ENCODE measurements around the gene NEU2. TPM values are rescaled to one million over a fixed set of nuclear protein-coding genes. Genes with fewer than 3 reads are reported as not detected.
"Not testable (repeated sequence)": the region's sequence is repeated elsewhere in the genome, so short reads cannot be mapped to it uniquely, and the experiment has no call there.

NEU2 gene
- total RNA-seq, 5 donors from 2014 or later (not counting 1 experiment from before 2014, with no cell fraction given) = not detected

DNA sequence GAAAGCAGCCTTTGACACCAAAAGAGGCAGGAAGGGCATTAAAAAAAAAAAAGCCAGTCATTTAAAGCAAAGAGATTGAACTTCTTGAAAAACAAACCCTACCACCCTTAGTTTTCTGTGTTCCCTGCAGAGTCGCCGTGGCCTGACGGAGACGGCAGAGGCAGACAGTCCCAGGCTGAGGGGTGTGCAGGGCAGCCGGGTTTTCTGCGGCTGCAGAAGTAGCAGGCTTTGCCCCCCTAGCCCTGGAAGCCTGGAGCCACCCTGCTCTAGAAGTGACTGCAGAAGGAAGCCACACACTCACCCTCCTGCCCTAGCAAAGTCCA is 30.4 kb downstream of the NEU2 start:
- Histone ChIP-seq H3K27me3 (replicated peaks in 1 of 2; ENCODE audit: control insufficient read depth in 2 of 2, extremely low read depth in 1 of 2, insufficient read depth in 2 of 2, low read length in 1 of 2) (no peaks in the 10 kb centered on the region), H3K27ac (ENCODE audit: low read length) (peak overlapping the region; percentile 98), H3K4me1 (ENCODE audit: control insufficient read depth in 1 of 2, extremely low read depth in 1 of 2, insufficient read depth in 2 of 2, low read length in 2 of 2) (peaks cover 19 to 84% of the 10 kb centered on the region in 2 experiments), H3K9me3 (no peaks in the 10 kb centered on the region), H3K4me3 (ENCODE audit: control insufficient read depth in 1 of 2, extremely low read depth in 1 of 2, low read length in 1 of 2) (peak overlapping the region; percentile 99), H3K36me3 (ENCODE audit: control insufficient read depth in 2 of 2, extremely low read depth in 1 of 2, insufficient read depth in 1 of 2, low read length in 1 of 2) (peaks cover 0 to 26% of the 10 kb centered on the region in 2 donors)
- 24% methylated on average over 6 of the region's 6 CpGs for WGBS (ENCODE audit: insufficient coverage)
- Mint-ChIP-seq H3K36me3 (peaks cover 14% of the 10 kb centered on the region), H3K4me3 (peak overlapping the region; percentile 95 to 97 (median 95)), H3K27ac (peak overlapping the region; percentile 94 to 96), H3K4me1 (peaks cover 64 to 71% (median 70%) of the 10 kb centered on the region in 3 donors), H3K9me3 (no peaks in the 10 kb centered on the region), H3K27me3 (no peaks in the 10 kb centered on the region)
- ATAC-seq (replicated peaks in 1 of 4) (peak in 3 of 4 experiments; percentile 7 to 21 (median 10)), DNase-seq (peak in 3 of 35 experiments; percentile 9 to 28 (median 21))
- ChIA-PET CTCF (no interaction called here), POLR2A (no interaction called here)

DNA sequence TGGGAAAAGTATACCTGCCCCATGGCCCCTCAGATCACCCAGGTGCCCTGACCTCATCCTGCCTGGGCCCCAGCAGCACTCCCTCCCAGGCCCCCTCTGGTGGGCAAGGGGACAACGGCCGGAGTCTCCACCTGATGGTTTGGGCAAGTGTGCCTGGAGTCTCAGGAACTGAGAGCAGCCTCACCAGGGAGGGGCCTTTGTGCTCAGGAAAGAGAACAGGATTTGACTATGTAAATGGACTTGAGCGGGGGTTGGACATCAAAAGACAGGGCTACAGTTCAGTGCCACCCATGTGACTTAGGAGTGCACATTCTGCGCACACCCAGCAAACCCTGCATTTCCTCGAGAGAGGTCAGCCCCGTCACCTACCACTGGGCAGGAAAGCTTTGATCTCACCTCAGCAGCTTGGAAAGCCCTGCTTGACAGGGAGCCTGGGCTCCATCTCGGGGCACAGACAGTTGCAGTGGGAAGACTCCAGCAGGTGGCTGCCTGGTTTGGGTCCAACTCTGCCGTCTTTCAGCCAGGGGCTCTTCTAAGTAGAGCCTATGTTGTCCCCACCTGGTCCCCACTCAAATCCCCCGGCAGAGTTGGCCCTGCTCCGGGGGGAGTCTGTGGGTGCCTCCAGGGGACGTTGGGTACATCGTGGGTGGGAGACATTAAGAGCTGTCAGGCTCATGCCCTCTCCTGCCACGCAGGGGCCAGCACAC is 30.9 kb downstream of the NEU2 start:
- H3K27ac ChIP-seq (ENCODE audit: low read length) = peak overlapping the region; percentile 98
- peaks cover 0 to 26% of the 10 kb centered on the region in 2 donors for H3K36me3 ChIP-seq (ENCODE audit: control insufficient read depth in 2 of 2, extremely low read depth in 1 of 2, insufficient read depth in 1 of 2, low read length in 1 of 2)
- no peaks in the 10 kb centered on the region for H3K9me3 Mint-ChIP-seq
- H3K4me1 Mint-ChIP-seq = peaks cover 67 to 72% (median 72%) of the 10 kb centered on the region in 3 donors
- WGBS (ENCODE audit: insufficient coverage) = 23% methylated on average over 12 of the region's 13 CpGs
- peaks cover 19 to 89% of the 10 kb centered on the region in 2 experiments for H3K4me1 ChIP-seq (ENCODE audit: control insufficient read depth in 1 of 2, extremely low read depth in 1 of 2, insufficient read depth in 2 of 2, low read length in 2 of 2)
- H3K9me3 ChIP-seq = no peaks in the 10 kb centered on the region
- H3K4me3 Mint-ChIP-seq = peak overlapping the region; percentile 95 to 97 (median 95)
- peak overlapping the region; percentile 99 for H3K4me3 ChIP-seq (ENCODE audit: control insufficient read depth in 1 of 2, extremely low read depth in 1 of 2, low read length in 1 of 2)
- ATAC-seq (replicated peaks in 1 of 4) (peak in 1 of 4 experiments; percentile 14), DNase-seq (peak in 1 of 35 experiments; percentile 47)
- CTCF ChIA-PET = no interaction called here
- peak overlapping the region; percentile 94 to 96 for H3K27ac Mint-ChIP-seq
- POLR2A ChIA-PET = no interaction called here
- H3K36me3 Mint-ChIP-seq = peaks cover 14% of the 10 kb centered on the region
- H3K27me3 Mint-ChIP-seq = no peaks in the 10 kb centered on the region
- H3K27me3 ChIP-seq (replicated peaks in 1 of 2; ENCODE audit: control insufficient read depth in 2 of 2, extremely low read depth in 1 of 2, insufficient read depth in 2 of 2, low read length in 1 of 2) = no peaks in the 10 kb centered on the region

DNA sequence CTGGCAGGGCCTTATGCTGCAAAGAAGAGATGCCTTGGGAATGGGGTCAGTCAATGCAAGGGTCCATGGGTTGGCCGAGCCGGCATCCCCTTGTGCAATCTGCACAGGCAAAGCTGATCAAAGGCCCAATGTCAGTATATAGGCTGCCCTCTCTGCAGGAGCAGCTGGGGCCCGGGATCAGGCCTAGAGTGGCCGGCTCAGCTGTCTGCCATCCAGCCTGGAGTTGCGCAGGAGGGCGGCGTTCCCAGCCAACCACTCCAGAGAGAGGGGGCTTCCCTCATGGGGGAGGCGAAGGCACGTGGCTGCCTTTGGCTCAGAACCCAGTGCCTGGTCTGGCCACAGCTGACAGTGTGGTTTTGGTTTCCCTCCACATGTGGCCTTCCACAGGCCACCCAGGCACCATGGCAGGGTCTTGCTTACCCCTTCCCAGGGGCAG is 31.5 kb downstream of the NEU2 start:
- Mint-ChIP-seq H3K36me3 (peaks cover 14% of the 10 kb centered on the region), H3K4me1 (peaks cover 70 to 78% (median 72%) of the 10 kb centered on the region in 3 donors), H3K27me3 (no peaks in the 10 kb centered on the region), H3K9me3 (no peaks in the 10 kb centered on the region), H3K4me3 (peak overlapping the region; percentile 95 to 97 (median 95)), H3K27ac (peak overlapping the region; percentile 94 to 96)
- ChIA-PET POLR2A (no interaction called here), CTCF (interaction anchor here in 1 of 2 donors (1.6 kb wide), 1 partner anchor 12 kb away, joined by 4 read pairs; no protein-coding TSS in a partner anchor)
- peak overlapping the region; percentile 98 for H3K27ac ChIP-seq (ENCODE audit: low read length)
- peaks cover 19 to 90% of the 10 kb centered on the region in 2 experiments for H3K4me1 ChIP-seq (ENCODE audit: control insufficient read depth in 1 of 2, extremely low read depth in 1 of 2, insufficient read depth in 2 of 2, low read length in 2 of 2)
- DNase-seq (no peak), ATAC-seq (replicated peaks in 1 of 4) (no peak)
- H3K4me3 ChIP-seq (ENCODE audit: control insufficient read depth in 1 of 2, extremely low read depth in 1 of 2, low read length in 1 of 2) = peak overlapping the region; percentile 99
- whole genome bisulfite sequencing (ENCODE audit: insufficient coverage) = 64% methylated on average over 9 of the region's 9 CpGs
- peaks cover 0 to 31% of the 10 kb centered on the region in 2 donors for H3K36me3 ChIP-seq (ENCODE audit: control insufficient read depth in 2 of 2, extremely low read depth in 1 of 2, insufficient read depth in 1 of 2, low read length in 1 of 2)
- H3K9me3 ChIP-seq = no peaks in the 10 kb centered on the region
- H3K27me3 ChIP-seq (replicated peaks in 1 of 2; ENCODE audit: control insufficient read depth in 2 of 2, extremely low read depth in 1 of 2, insufficient read depth in 2 of 2, low read length in 1 of 2) = no peaks in the 10 kb centered on the region

DNA sequence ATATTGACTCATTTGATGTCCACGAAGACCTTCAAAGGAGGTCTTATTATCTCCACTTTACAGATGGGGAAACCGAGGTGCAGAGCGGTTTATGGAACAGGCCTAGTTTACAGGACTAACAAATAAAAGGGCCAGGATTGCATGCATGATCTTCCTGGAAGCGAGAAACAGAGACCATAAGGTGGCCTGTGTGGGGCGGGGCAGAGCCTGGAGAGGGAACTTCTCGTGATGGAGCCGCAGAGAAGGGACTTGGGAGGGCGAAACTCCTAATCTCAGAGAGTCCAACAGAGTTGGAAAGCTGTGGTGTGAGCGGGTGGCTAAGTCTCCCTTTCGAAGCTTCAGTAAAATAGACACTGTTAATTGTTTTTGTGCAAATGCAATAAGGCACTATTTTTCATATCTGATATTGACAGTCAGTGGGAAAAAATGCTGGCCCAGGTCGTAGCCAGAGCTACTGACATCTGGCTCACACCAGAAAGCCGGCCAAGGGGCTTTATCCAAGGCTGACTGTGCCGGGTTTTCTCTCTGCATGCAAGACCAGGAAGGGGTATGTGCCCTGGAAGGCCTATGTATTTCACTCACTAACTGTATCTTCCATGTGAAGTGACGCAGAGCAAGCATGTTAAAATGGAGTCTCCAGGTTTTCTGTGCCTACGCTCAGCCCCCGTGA is 32.2 kb downstream of the NEU2 start:
- Mint-ChIP-seq H3K27ac (peak overlapping the region; percentile 71 to 96), H3K4me3 (peak overlapping the region; percentile 4 to 97 (median 37)), H3K27me3 (no peaks in the 10 kb centered on the region), H3K4me1 (peaks cover 74 to 83% (median 76%) of the 10 kb centered on the region in 3 donors), H3K36me3 (peaks cover 14% of the 10 kb centered on the region), H3K9me3 (no peaks in the 10 kb centered on the region)
- Histone ChIP-seq H3K4me1 (ENCODE audit: control insufficient read depth in 1 of 2, extremely low read depth in 1 of 2, insufficient read depth in 2 of 2, low read length in 2 of 2) (peaks cover 19 to 86% of the 10 kb centered on the region in 2 experiments), H3K27ac (ENCODE audit: low read length) (peak overlapping the region; percentile 98), H3K27me3 (replicated peaks in 1 of 2; ENCODE audit: control insufficient read depth in 2 of 2, extremely low read depth in 1 of 2, insufficient read depth in 2 of 2, low read length in 1 of 2) (no peaks in the 10 kb centered on the region), H3K4me3 (ENCODE audit: control insufficient read depth in 1 of 2, extremely low read depth in 1 of 2, low read length in 1 of 2) (peak overlapping the region in 1 of 2 donors; percentile 99), H3K36me3 (ENCODE audit: control insufficient read depth in 2 of 2, extremely low read depth in 1 of 2, insufficient read depth in 1 of 2, low read length in 1 of 2) (peaks cover 0 to 31% of the 10 kb centered on the region in 2 donors), H3K9me3 (no peaks in the 10 kb centered on the region)
- ATAC-seq (replicated peaks in 1 of 4) = no peak
- CTCF ChIA-PET = interaction anchor here in 1 of 2 donors (1.6 kb wide), 1 partner anchor 11 kb away, joined by 4 read pairs; no protein-coding TSS in a partner anchor
- 89% methylated on average over 6 of the region's 16 CpGs for WGBS (ENCODE audit: insufficient coverage)
- POLR2A ChIA-PET = interaction anchor here in 1 of 2 donors (0.6 to 0.7 kb wide), 2 partner anchors 9 to 273 kb away, joined by 4 read pairs; no protein-coding TSS in a partner anchor
- DNase-seq = no peak

DNA sequence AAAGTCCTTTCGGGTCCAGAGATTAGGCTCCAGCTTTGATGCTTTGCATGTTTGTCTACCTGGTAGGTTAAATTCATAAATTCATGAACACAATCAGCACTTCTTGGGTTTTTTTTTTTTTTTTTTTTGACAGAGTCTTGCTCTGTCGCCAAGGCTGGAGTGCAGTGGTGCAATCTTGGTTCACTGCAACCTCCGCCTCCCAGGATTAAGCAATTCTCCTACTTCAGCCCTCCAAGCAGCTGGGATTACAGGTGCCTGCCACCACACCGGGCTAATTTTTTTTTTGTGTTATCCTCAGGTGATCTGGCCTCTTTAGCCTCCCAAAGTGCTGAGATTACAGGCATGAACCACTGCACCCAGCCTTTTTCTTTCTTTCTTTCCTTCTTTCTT is 32.7 kb downstream of the NEU2 start:
- Histone ChIP-seq H3K4me1 (ENCODE audit: control insufficient read depth in 1 of 2, extremely low read depth in 1 of 2, insufficient read depth in 2 of 2, low read length in 2 of 2) (peaks cover 19 to 81% of the 10 kb centered on the region in 2 experiments), H3K36me3 (ENCODE audit: control insufficient read depth in 2 of 2, extremely low read depth in 1 of 2, insufficient read depth in 1 of 2, low read length in 1 of 2) (peaks cover 0 to 31% of the 10 kb centered on the region in 2 donors)
- not testable (repeated sequence) for H3K9me3 Mint-ChIP-seq; H3K4me3 ChIP-seq (ENCODE audit: control insufficient read depth in 1 of 2, extremely low read depth in 1 of 2, low read length in 1 of 2); H3K27me3 Mint-ChIP-seq; H3K9me3 ChIP-seq; H3K27me3 ChIP-seq (replicated peaks in 1 of 2; ENCODE audit: control insufficient read depth in 2 of 2, extremely low read depth in 1 of 2, insufficient read depth in 2 of 2, low read length in 1 of 2); ATAC-seq (replicated peaks in 1 of 4); DNase-seq; H3K27ac ChIP-seq (ENCODE audit: low read length)
- peaks cover 74 to 84% (median 76%) of the 10 kb centered on the region in 3 donors for H3K4me1 Mint-ChIP-seq
- POLR2A ChIA-PET = interaction anchor here in 1 of 2 donors (0.6 to 0.7 kb wide), 2 partner anchors 8 to 274 kb away, joined by 4 read pairs; no protein-coding TSS in a partner anchor
- peaks cover 14% of the 10 kb centered on the region for H3K36me3 Mint-ChIP-seq
- peak overlapping the region in 1 of 2 donors; percentile 96 for H3K27ac Mint-ChIP-seq
- CTCF ChIA-PET = interaction anchor here in 1 of 2 donors (1.6 kb wide), 1 partner anchor 11 kb away, joined by 4 read pairs; no protein-coding TSS in a partner anchor
- H3K4me3 Mint-ChIP-seq = peak overlapping the region in 2 of 3 donors; percentile 4 to 97
- 80% methylated on average over 1 of the region's 4 CpGs for WGBS (ENCODE audit: insufficient coverage)

DNA sequence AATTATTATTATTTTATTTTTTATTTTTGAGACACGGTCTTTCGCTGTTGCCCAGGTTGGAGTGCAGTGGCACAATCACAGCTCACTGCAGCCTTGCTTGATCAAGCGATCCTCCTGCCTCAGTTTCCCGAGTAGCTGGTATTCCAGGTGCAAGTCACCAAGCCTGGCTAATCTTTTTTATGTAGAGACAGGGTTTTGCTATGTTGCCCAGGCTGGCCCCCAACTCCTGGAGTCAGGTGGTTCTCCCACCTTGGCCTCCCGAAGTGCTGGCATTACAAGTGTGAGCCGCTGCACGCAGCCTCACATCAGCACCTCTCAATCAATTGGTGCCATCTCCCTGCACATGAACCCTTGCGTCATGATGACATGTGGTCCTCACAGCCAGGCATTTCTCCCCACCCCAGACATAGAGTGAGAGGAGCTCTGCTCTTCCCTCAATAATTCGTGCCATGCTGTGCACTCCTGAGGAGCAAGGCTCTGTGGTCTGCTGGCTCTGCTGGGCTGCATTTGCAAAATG is 33.5 kb downstream of the NEU2 start:
- H3K9me3 Mint-ChIP-seq = no peaks in the 10 kb centered on the region
- Histone ChIP-seq H3K27ac (ENCODE audit: low read length) (no peak overlapping the region), H3K4me3 (ENCODE audit: control insufficient read depth in 1 of 2, extremely low read depth in 1 of 2, low read length in 1 of 2) (no peak overlapping the region), H3K4me1 (ENCODE audit: control insufficient read depth in 1 of 2, extremely low read depth in 1 of 2, insufficient read depth in 2 of 2, low read length in 2 of 2) (peaks cover 19 to 82% of the 10 kb centered on the region in 2 experiments), H3K36me3 (ENCODE audit: control insufficient read depth in 2 of 2, extremely low read depth in 1 of 2, insufficient read depth in 1 of 2, low read length in 1 of 2) (peaks cover 0 to 34% of the 10 kb centered on the region in 2 donors), H3K27me3 (replicated peaks in 1 of 2; ENCODE audit: control insufficient read depth in 2 of 2, extremely low read depth in 1 of 2, insufficient read depth in 2 of 2, low read length in 1 of 2) (no peaks in the 10 kb centered on the region), H3K9me3 (no peaks in the 10 kb centered on the region)
- H3K27ac Mint-ChIP-seq = no peak overlapping the region
- 85% methylated on average over 6 of the region's 9 CpGs for WGBS (ENCODE audit: insufficient coverage)
- H3K4me3 Mint-ChIP-seq = peak overlapping the region in 1 of 3 donors; percentile 49
- no peak for DNase-seq
- H3K4me1 Mint-ChIP-seq = peaks cover 81 to 85% (median 84%) of the 10 kb centered on the region in 3 donors
- ChIA-PET POLR2A (interaction anchor here in 1 of 2 donors (0.6 kb wide), 1 partner anchor 28 kb away, joined by 3 read pairs; no protein-coding TSS in a partner anchor), CTCF (interaction anchor here in 1 of 2 donors (0.6 kb wide), 1 partner anchor 69 kb away, joined by 3 read pairs; no protein-coding TSS in a partner anchor)
- H3K36me3 Mint-ChIP-seq = peaks cover 19% of the 10 kb centered on the region
- ATAC-seq (replicated peaks in 1 of 4) = no peak
- no peaks in the 10 kb centered on the region for H3K27me3 Mint-ChIP-seq
